PC-9 (cell line): ENCODE measurements around the gene UIMC1. TPM values are rescaled to one million over a fixed set of nuclear protein-coding genes. Genes with fewer than 3 reads are reported as not detected.

Experiments
- BruUV-seq: library from RNA; stranded (reverse); fragments of 400-500 nt; replicated peaks from 2 replicates; lab custom pipeline; 2021; lab: Mats Ljungman, UMichigan
- CTCF ChIA-PET: fragments of 300-600 bp; sonication (Branson Sonifier 250); formaldehyde crosslinking; loops from one replicate; lab custom pipeline; 2022; ENCODE audit warnings: antibody characterized with exemption; lab: Charles Lee
- POLR2A ChIA-PET: fragments of 300-600 bp; sonication (Branson Sonifier 250); formaldehyde crosslinking; loops from one replicate; lab custom pipeline; 2022; ENCODE audit warnings: antibody characterized with exemption; ENCODE audit not compliant: unreplicated experiment; lab: Charles Lee
- DNase-seq, 2 experiments: peaks; one replicate each; pipeline versions ENCODE4 v3.0.0 to v3.0.0-alpha.2; 2015 to 2022; ENCODE audit warnings: mixed read lengths in 1 of 2
- H2AFZ ChIP-seq: fragments of 200-600 bp; sonication (generic); 2 replicates; pipeline ENCODE4 v1.8.1; 2017; ENCODE audit warnings: antibody characterized with exemption
- H3F3A ChIP-seq: fragments of 200-600 bp; sonication (generic); 2 replicates; pipeline ENCODE4 v1.8.1; 2017; ENCODE audit warnings: antibody characterized with exemption, mild to moderate bottlenecking, low read depth; ENCODE audit not compliant: insufficient read depth
- H3K27ac ChIP-seq: fragments of 200-600 bp; sonication (generic); 2 replicates; pipeline ENCODE4 v1.6.1; 2016; ENCODE audit warnings: mixed run types
- H3K27me3 ChIP-seq: fragments of 200-600 bp; sonication (generic); 2 replicates; pipeline ENCODE4 v1.6.1; 2016; ENCODE audit warnings: low read depth, mixed run types; ENCODE audit not compliant: insufficient read depth
- H3K36me3 ChIP-seq: fragments of 200-600 bp; sonication (generic); 2 replicates; pipeline ENCODE4 v1.6.1; 2016; ENCODE audit warnings: low read depth, mixed run types
- H3K4me1 ChIP-seq: fragments of 200-600 bp; sonication (generic); replicated peaks from 2 replicates; pipeline ENCODE4 v1.6.1; 2016; ENCODE audit warnings: mixed run types; ENCODE audit not compliant: insufficient read depth
- H3K4me2 ChIP-seq: fragments of 200-600 bp; sonication (generic); 2 replicates; pipeline ENCODE4 v1.6.1; 2017; ENCODE audit warnings: mixed run types
- H3K4me3 ChIP-seq: fragments of 200-600 bp; sonication (generic); 2 replicates; pipeline ENCODE4 v1.6.1; 2016; ENCODE audit warnings: mixed run types
- H3K79me2 ChIP-seq: fragments of 200-600 bp; sonication (generic); 2 replicates; pipeline ENCODE4 v1.6.1; 2017; ENCODE audit warnings: low read depth, mixed run types
- H3K9me2 ChIP-seq: fragments of 200-600 bp; sonication (generic); 2 replicates; pipeline ENCODE4 v1.8.1; 2017; ENCODE audit warnings: mild to moderate bottlenecking; ENCODE audit not compliant: insufficient read depth
- H3K9me3 ChIP-seq: fragments of 200-600 bp; sonication (generic); 2 replicates; pipeline ENCODE4 v1.8.1; 2016; ENCODE audit warnings: low read depth; ENCODE audit not compliant: insufficient read depth
- H4K20me1 ChIP-seq: fragments of 200-600 bp; sonication (generic); 2 replicates; pipeline ENCODE4 v1.8.1; 2017; ENCODE audit not compliant: insufficient read depth
- CTCF ChIP-seq: fragments of 200-600 bp; sonication (generic); conservative IDR thresholded peaks from 2 replicates; pipeline ENCODE4 v1.6.1; 2017; ENCODE audit warnings: mixed run types, antibody characterized with exemption, mild to moderate bottlenecking, moderate library complexity
- EZH2 ChIP-seq: fragments of 200-600 bp; sonication (generic); IDR thresholded peaks from 2 replicates; pipeline ENCODE4 v1.8.0; 2017; ENCODE audit warnings: antibody characterized with exemption, low read depth
- intact Hi-C: fragments of 100-400 bp; cut with micrococcal nuclease; formaldehyde crosslinking; loops from one replicate; pipeline ENCODE4 v1.10.0; 2022; ENCODE audit not compliant: unreplicated experiment
- total RNA-seq: library from RNA; stranded (reverse); gene quantifications from 2 replicates; pipeline ENCODE4 v1.2.3, GENCODE V29; 2021

Gene UIMC1
- total RNA-seq, 1 experiment from 2014 or later, result 48.3 TPM

GRCh38 chr5:177029498-177029897 is 22.9 kb upstream of the UIMC1 start:
- H2AFZ ChIP-seq, result no peak overlapping the region
- H3K27me3 ChIP-seq, result no peaks in the 10 kb centered on the region
- intact Hi-C loops, result no loop called here
- H3K27ac ChIP-seq, result no peak overlapping the region
- BruUV-seq, result no TSS peak
- H3K4me2 ChIP-seq, result no peak overlapping the region
- DNase-seq, result no peak
- 0 out of 2 replicates have a peak, but pooled peaks cover 4% of the 10 kb centered on the region for H3F3A ChIP-seq
- no peaks in the 10 kb centered on the region for H3K4me1 ChIP-seq
- no peaks in the 10 kb centered on the region for H3K9me3 ChIP-seq
- POLR2A ChIA-PET, result no interaction called here
- CTCF ChIA-PET, result no interaction called here
- no peak for TF ChIP-seq CTCF
- no peak for TF ChIP-seq EZH2
- no peaks in the 10 kb centered on the region for H3K9me2 ChIP-seq
- H3K79me2 ChIP-seq, result peaks cover 11% of the 10 kb centered on the region
- no peak overlapping the region for H3K4me3 ChIP-seq
- 0 out of 2 replicates have a peak, but pooled peaks cover 3% of the 10 kb centered on the region for H3K36me3 ChIP-seq
- peaks cover 5% of the 10 kb centered on the region; the same call in 1 of the 2 replicates for H4K20me1 ChIP-seq

DNA sequence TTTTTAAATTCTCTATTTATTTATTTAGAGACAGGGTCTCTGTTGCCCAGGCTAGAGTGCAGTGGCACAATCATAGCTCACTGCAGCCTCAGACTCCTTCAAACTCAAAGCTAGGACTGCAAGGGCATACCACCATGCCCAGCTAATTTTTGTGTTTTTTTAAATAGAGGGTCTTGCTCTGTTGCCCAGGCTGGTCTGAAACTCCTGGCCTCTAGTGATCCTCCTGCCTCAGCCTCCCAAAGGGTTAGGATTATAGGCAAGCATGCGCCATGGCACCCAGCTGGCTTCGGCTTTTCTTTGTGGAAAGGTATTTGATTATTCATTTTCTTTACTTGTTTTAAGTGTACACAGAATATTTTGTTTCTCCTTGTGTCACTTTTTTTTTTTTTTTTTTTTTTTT is 21.1 kb upstream of the UIMC1 start:
- Histone ChIP-seq H3K4me3 (no peak overlapping the region), H2AFZ (no peak overlapping the region), H3K27me3 (no peaks in the 10 kb centered on the region), H3K27ac (no peak overlapping the region), H3K4me1 (peaks cover 5% of the 10 kb centered on the region), H3F3A (0 out of 2 replicates have a peak, but pooled peaks cover 4% of the 10 kb centered on the region), H3K4me2 (no peak overlapping the region), H3K79me2 (peaks cover 26% of the 10 kb centered on the region), H3K9me2 (no peaks in the 10 kb centered on the region), H3K9me3 (no peaks in the 10 kb centered on the region), H3K36me3 (0 out of 2 replicates have a peak, but pooled peaks cover 3% of the 10 kb centered on the region), H4K20me1 (peaks cover 5% of the 10 kb centered on the region; the same call in 1 of the 2 replicates)
- DNase-seq, result no peak
- POLR2A ChIA-PET, result no interaction called here
- CTCF ChIA-PET, result interaction anchor here (0.7 kb wide), 2 partner anchors 14 to 22 kb away, joined by 9 to 20 read pairs; no protein-coding TSS in a partner anchor
- intact Hi-C loops, result no loop called here
- TF ChIP-seq CTCF (no peak), EZH2 (no peak)
- BruUV-seq, result no TSS peak

- peaks cover 31% of the 10 kb centered on the region for H3K79me2 ChIP-seq
- no peak overlapping the region for H3K4me2 ChIP-seq
- H3K36me3 ChIP-seq, result 0 out of 2 replicates have a peak, but pooled peaks cover 3% of the 10 kb centered on the region
- H3K4me3 ChIP-seq, result no peak overlapping the region
- no peaks in the 10 kb centered on the region for H3K9me2 ChIP-seq
- intact Hi-C loops, result no loop called here
- no peak for DNase-seq
- BruUV-seq, result no TSS peak
- TF ChIP-seq CTCF, result no peak
- no peak for TF ChIP-seq EZH2
- POLR2A ChIA-PET, result no interaction called here
- H3F3A ChIP-seq, result 0 out of 2 replicates have a peak, but pooled peaks cover 4% of the 10 kb centered on the region
- H2AFZ ChIP-seq, result no peak overlapping the region
- H3K27me3 ChIP-seq, result no peaks in the 10 kb centered on the region
- peaks cover 5% of the 10 kb centered on the region; the same call in 1 of the 2 replicates for H4K20me1 ChIP-seq
- CTCF ChIA-PET, result no interaction called here
- no peaks in the 10 kb centered on the region for H3K9me3 ChIP-seq
- no peak overlapping the region for H3K27ac ChIP-seq
- H3K4me1 ChIP-seq, result peaks cover 13% of the 10 kb centered on the region
Observed at GRCh38 chr5:177025101-177025601, 18.6 kb upstream of the UIMC1 start.
